GM12874 (cell line): ENCODE results near the gene TCF7L1.

ENCODE experiments used
- TF ChIP-seq, protein P1 (sequence below): IDR thresholded peaks from 2 replicates; pipeline ENCODE4 v1.5.1; 2011; ENCODE audit warnings: low read depth, mild to moderate bottlenecking, control low read depth, low read length, moderate library complexity; ENCODE audit not compliant: insufficient read depth

Gene TCF7L1

DNA sequence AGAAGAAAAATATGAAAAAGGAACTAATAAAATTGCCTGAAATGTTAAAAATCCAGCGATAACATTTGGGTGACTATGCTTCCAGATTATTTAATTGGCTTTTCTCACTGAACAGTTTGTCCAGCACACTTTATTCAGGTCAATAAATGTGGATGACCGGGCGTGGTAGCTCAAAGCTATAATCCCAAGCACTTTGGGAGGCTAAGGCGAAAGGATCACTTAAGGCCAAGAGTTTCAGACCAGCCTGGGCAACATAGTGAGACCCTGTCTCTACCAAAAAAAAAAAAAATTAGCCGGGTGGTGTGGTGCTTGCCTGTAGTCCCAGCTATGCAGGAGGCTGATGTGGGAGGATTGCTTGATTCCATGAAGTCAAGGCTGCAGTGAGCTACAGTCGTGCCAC, 139.2 kb downstream of the TCF7L1 start:
- TF ChIP-seq, protein P1, sequence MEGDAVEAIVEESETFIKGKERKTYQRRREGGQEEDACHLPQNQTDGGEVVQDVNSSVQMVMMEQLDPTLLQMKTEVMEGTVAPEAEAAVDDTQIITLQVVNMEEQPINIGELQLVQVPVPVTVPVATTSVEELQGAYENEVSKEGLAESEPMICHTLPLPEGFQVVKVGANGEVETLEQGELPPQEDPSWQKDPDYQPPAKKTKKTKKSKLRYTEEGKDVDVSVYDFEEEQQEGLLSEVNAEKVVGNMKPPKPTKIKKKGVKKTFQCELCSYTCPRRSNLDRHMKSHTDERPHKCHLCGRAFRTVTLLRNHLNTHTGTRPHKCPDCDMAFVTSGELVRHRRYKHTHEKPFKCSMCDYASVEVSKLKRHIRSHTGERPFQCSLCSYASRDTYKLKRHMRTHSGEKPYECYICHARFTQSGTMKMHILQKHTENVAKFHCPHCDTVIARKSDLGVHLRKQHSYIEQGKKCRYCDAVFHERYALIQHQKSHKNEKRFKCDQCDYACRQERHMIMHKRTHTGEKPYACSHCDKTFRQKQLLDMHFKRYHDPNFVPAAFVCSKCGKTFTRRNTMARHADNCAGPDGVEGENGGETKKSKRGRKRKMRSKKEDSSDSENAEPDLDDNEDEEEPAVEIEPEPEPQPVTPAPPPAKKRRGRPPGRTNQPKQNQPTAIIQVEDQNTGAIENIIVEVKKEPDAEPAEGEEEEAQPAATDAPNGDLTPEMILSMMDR: no peak

DNA sequence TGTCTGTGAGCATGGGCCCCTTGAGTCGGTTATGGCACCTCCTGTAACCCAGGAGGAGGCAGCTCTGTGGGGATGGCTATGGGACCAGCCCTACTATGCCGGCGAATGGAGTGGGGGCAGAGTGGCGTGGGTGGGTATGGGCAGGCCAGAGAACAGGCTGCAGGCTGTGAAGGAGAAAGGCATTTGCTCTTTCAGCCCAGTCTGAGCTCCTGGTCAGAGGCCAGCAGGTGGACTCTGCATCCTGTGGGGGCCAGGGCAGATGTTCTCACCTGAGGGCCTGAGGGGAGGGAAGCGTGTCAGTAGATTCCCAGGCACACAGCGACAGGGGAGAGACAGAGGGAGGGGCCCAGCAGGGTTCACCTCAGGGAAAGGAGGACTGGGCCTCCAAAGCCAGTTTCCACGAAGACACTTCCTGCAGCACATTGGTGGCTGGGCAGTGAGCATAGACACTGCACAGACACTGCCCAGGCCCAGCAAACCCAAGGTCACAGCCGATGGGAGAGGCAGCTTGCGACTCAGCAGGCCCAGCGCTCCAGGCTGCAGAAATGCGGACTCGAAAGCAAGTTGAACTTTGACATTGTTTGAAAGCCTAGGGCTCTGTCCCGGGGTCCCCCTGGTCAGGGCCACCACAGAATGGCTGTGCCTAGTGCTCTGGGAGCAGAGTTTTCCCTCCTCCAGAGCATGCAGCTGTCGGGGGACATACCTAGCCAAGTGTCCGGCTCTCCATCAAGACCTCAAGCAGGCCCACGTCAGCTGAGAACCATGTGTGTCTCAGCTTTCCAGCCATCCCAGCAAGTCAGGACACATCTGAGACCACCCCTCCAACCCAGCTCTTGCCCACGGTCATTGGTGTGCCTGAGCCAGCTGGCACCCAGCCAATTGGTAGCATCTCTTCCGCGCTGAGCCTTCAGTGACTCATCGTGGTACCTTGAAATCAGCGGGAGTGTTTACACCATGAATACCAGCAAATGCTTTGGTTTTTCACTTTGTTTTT, 140.8 kb downstream of the TCF7L1 start:
- TF ChIP-seq, protein P1: no peak

DNA sequence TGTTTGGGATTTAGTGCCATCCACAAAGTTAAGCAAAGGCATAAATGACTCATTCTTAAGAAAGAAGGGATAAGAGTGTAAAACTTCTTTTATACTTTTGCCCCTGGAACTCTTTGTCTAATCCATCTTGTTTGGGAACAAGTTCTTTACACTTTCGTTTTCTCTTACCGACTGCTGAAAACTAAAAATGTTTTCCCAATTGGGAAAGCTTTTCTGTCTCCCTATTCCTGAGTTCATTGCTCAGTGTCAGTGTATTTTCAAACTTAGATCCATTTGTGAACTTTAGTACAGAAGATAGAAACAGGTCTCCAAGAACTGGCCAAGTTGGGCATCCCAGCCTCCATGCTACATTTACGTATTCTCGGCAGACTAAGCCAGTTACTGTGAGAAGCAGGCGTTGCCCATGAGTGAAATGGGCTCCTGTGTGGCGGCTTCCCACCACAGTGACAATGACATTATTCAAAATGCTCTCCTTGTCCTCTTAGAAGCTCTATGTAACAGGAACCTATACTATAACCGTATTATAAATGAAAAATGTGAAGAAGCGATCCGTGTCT, 142.9 kb downstream of the TCF7L1 start:
- TF ChIP-seq, protein P1: no peak

DNA sequence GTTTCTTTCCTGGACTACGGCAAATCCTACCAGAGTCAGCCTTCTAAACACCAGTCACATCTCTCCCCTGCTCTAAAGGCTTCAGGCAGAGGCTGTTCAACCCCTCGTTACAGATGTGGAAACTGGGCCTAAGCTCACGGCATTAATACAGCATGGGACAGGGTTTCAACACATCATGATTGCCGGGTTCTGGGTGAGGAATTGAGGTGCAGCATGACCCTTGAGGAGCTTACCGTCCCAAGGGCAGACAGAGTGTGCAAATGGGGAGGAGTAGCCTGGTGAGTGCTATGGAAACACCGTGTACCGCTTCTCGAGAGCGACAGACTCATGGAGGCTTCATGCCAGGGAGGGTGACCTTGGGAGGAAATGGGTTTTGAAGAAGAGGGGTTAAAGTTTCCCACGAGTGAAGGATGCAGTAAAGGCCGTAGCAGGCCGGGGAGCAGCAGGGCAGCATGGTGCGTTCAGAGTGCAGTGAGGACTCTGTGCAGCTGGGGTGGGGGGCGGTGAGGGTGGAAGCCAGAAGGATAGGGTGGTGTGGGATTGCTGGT, 143.5 kb downstream of the TCF7L1 start:
- TF ChIP-seq, protein P1: no peak

DNA sequence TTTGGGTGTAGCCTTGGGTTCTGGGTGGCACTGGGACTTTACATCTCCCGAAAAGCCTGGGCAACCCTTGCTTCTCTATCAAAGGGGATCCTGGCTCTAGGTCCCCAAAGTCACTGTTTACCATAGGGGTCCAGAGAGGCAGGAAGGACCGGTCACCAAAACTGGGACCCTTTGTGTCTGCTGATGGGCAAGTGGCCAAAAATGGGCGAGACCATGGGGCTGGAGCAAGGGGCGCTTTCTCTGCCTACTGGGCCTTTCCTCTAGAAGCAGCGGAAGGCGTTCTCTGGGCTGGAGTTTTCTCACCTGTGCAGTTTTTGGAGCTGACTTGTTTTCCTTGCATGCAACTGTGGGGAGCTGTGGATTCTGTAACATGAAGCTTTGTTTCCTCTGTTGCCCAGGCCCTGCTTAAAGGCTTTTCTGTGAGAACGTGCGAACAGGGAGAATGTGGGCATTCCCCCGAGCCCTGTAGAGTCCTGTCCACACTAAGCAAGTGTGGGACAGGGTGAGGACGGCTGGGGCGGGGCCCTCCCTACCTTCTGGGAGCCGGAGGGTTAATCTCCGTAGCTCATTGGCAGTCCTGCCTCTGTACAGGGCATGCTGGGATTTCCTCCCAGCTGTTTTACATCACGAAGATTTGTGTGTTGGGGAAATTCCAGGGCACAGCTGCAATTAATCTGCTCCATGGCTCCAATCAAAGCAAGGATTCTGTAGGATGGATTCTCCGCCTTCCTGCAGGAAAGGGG, 144.4 kb downstream of the TCF7L1 start:
- TF ChIP-seq, protein P1: no peak

DNA sequence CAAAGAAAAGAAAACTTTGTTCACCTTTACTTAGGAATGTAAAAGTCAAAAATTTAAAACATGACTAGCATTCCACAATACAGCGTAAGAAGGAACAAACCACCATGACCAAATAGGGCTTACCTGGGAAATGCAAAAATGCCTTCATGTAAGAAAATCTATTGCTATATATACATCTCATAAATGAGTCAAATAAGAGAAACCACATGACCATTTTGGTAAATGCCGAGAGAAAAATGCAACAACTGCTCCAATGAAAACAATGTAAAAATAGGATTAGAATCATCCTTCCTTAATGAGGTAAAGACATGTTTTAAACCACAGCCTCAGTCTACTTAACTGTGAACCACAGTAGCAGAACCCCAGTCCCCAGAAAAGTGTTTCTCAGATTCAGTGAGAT, 145.2 kb downstream of the TCF7L1 start:
- TF ChIP-seq, protein P1: no peak

- TF ChIP-seq, protein P1: no peak
Observed at GRCh38 chr2:85281553-85281952, 148.4 kb downstream of the TCF7L1 start.
